Keratinocyte (primary cell): ENCODE measurements around the gene ANXA8. TPM values are rescaled to one million over a fixed set of nuclear protein-coding genes. Genes with fewer than 3 reads are reported as not detected.

Experiments
- DNase-seq: peaks from one replicate; pipeline ENCODE4 v3.0.0-alpha.2; 2011; ENCODE audit warnings: low read depth, missing footprints, low spot score
- FAIRE-seq: peaks from 2 replicates; lab custom pipeline; 2011; peaks lifted over from hg19 to GRCh38; lab: Jason Lieb, UNC
- H2AFZ ChIP-seq: 2 replicates; pipeline ENCODE4 v1.6.0; 2012; ENCODE audit warnings: low read length, control low read depth, inconsistent platforms; ENCODE audit not compliant: control insufficient read depth
- H3K27ac ChIP-seq: 2 replicates; pipeline ENCODE4 v1.5.1; 2011; ENCODE audit warnings: low read length; ENCODE audit not compliant: control insufficient read depth, insufficient read depth
- H3K27me3 ChIP-seq: 3 replicates; pipeline ENCODE4 v1.6.0; 2011; ENCODE audit warnings: low read length; ENCODE audit not compliant: control insufficient read depth, insufficient read depth; ENCODE audit errors: extremely low read depth
- H3K36me3 ChIP-seq, 2 experiments: 2 replicates in 1 of 2; 3 replicates in 1 of 2; pipeline ENCODE4 v1.5.1; 2011; ENCODE audit warnings: low read length in 2 of 2, mild to moderate bottlenecking in 1 of 2; ENCODE audit not compliant: control insufficient read depth in 2 of 2, insufficient read depth in 2 of 2; ENCODE audit errors: extremely low read depth in 1 of 2
- H3K4me1 ChIP-seq: 3 replicates; pipeline ENCODE4 v1.5.1; 2011; ENCODE audit warnings: low read length; ENCODE audit not compliant: control insufficient read depth, insufficient read depth; ENCODE audit errors: extremely low read depth
- H3K4me2 ChIP-seq: 3 replicates; pipeline ENCODE4 v1.6.0; 2011; ENCODE audit warnings: low read depth, low read length; ENCODE audit not compliant: control insufficient read depth, insufficient read depth; ENCODE audit errors: extremely low read depth
- H3K4me3 ChIP-seq, 3 experiments: fragments of 200-600 bp in 1 of 3; sonication (generic) in 1 of 3; 2 replicates in 2 of 3; 3 replicates in 1 of 3; pipeline ENCODE4 v1.5.1; 2011 to 2016; ENCODE audit warnings: low read length in 3 of 3, mild to moderate bottlenecking in 3 of 3, control low read depth in 2 of 3, inconsistent platforms in 1 of 3, low read depth in 1 of 3, mixed read lengths in 1 of 3, mixed run types in 1 of 3, moderate library complexity in 1 of 3; ENCODE audit not compliant: control insufficient read depth in 2 of 3, insufficient read depth in 2 of 3; ENCODE audit errors: extremely low read depth in 1 of 3
- H3K79me2 ChIP-seq: 2 replicates; pipeline ENCODE4 v1.6.0; 2012; ENCODE audit warnings: low read length; ENCODE audit not compliant: control insufficient read depth, insufficient read depth
- H3K9ac ChIP-seq: 3 replicates; pipeline ENCODE4 v1.6.0; 2011; ENCODE audit warnings: low read length; ENCODE audit not compliant: control insufficient read depth, insufficient read depth; ENCODE audit errors: extremely low read depth
- H3K9me1 ChIP-seq: 3 replicates; pipeline ENCODE4 v1.6.0; 2011; ENCODE audit warnings: low read length; ENCODE audit not compliant: control insufficient read depth, insufficient read depth; ENCODE audit errors: extremely low read depth
- H3K9me3 ChIP-seq: 2 replicates; pipeline ENCODE4 v1.5.1; 2012; ENCODE audit warnings: low read depth, low read length; ENCODE audit not compliant: control insufficient read depth
- H4K20me1 ChIP-seq: 3 replicates; pipeline ENCODE4 v1.6.0; 2011; ENCODE audit warnings: low read length; ENCODE audit not compliant: control insufficient read depth, insufficient read depth; ENCODE audit errors: extremely low read depth
- CTCF ChIP-seq, 3 experiments: IDR thresholded peaks in 1 of 3; conservative IDR thresholded peaks in 1 of 3; optimal IDR thresholded peaks in 1 of 3; 2 replicates in 2 of 3; 3 replicates in 1 of 3; pipeline versions ENCODE3 to v1.5.1; 2011; ENCODE audit warnings: low read length in 3 of 3, mild to moderate bottlenecking in 3 of 3, moderate library complexity in 2 of 3, control low read depth in 1 of 3, inconsistent platforms in 1 of 3; ENCODE audit not compliant: insufficient read depth in 2 of 3; ENCODE audit errors: extremely low read depth in 1 of 3
- EZH2 ChIP-seq: IDR thresholded peaks from one replicate; pipeline ENCODE4 v1.6.1; 2012; ENCODE audit warnings: inconsistent platforms, mild to moderate bottlenecking, low read length, moderate library complexity
- dilution Hi-C: fragments of 300-500 bp; cut with MboI; formaldehyde crosslinking; loops from one replicate; pipeline ENCODE4 v1.7.0; 2020; ENCODE audit warnings: low sequenced_read_pairs; ENCODE audit not compliant: extremely low pct_ligation_motif_present
- polyA plus RNA-seq, 5 experiments: library from polyadenylated mRNA; depleted of rRNA in 3 of 5; stranded (reverse) in 3 of 5; stranded (forward) in 1 of 5; unstranded in 1 of 5; fragments of >200 nt; gene quantifications; 1 replicate in 1 of 5; 2 replicates in 3 of 5; 3 replicates in 1 of 5; pipeline versions ENCODE4 v1.2.1 to v1.2.3, GENCODE V29; 2011 to 2012; ENCODE audit warnings: missing spikeins in 2 of 5, low read depth in 1 of 5, low replicate concordance in 1 of 5

The ANXA8 gene
- polyA plus RNA-seq, 1 donor (not counting 4 experiments of a cell fraction or from before 2014, with no cell fraction given): 820 TPM

GRCh38 chr10:47453141-47454007 lies 30.5 kb downstream of the ANXA8 start:
- no peaks in the 10 kb centered on the region for H3K36me3 ChIP-seq
- no peaks in the 10 kb centered on the region for H3K9me1 ChIP-seq
- TF ChIP-seq EZH2 (no peak), CTCF (optimal IDR thresholded peaks at IDR 0.05 in 1 of 3, IDR thresholded peaks at IDR 0.05 in 1 of 3, conservative IDR thresholded peaks at IDR 0.05 in 1 of 3; ENCODE audit: extremely low read depth in 1 of 3, insufficient read depth in 2 of 3, low read length in 3 of 3) (no peak)
- FAIRE-seq (no peak), DNase-seq (no peak)
- H3K4me1 ChIP-seq: no peaks in the 10 kb centered on the region
- H3K79me2 ChIP-seq: no peaks in the 10 kb centered on the region
- H3K4me3 ChIP-seq: no peak overlapping the region
- no peak overlapping the region for H3K9ac ChIP-seq
- H2AFZ ChIP-seq: no peak overlapping the region
- dilution Hi-C loops: no loop called here
- H3K9me3 ChIP-seq: no peaks in the 10 kb centered on the region
- peaks cover 9% of the 10 kb centered on the region for H3K27me3 ChIP-seq
- no peak overlapping the region for H3K4me2 ChIP-seq
- H3K27ac ChIP-seq: no peak overlapping the region
- H4K20me1 ChIP-seq: no peaks in the 10 kb centered on the region

DNA sequence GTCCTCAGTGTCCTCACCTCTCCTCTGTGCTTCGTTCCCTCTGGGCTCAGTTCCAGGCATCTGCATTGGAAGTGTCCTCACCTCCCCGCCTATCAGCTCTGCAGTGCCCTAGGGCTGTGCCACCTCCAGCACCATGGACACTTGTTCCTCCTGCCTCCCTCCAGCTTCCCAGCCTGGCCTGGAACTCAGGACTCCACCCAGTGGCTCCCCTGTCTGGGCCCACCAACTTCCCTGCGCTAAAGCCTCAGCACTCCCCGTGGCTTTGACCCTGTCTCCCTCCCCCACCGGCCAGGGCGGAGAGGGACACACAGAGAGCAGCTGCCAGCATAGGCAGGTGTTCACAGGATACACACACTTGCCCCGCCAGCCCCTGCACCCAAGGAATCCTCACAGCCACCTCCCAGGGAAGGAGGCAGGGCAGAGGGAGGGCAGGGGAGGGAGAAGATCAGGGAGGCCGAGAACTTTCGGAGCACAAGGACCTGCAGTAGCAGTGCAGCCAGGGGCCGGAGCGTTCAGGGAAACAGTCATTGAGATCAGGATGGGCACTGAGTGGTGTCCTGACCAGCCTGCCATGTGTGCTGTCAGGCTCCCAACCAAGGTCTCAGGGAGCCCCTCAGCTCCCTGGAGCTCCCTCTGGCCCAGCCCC lies 31.3 kb downstream of the ANXA8 start:
- dilution Hi-C loops: no loop called here
- DNase-seq: no peak

More for the DNA sequence above, 31.3 kb downstream of the ANXA8 start:
- H3K9me1 ChIP-seq: no peaks in the 10 kb centered on the region
- no peaks in the 10 kb centered on the region for H3K36me3 ChIP-seq
- H3K4me3 ChIP-seq: no peak overlapping the region
- H3K4me1 ChIP-seq: no peaks in the 10 kb centered on the region
- no peak overlapping the region for H3K9ac ChIP-seq
- H3K27ac ChIP-seq: no peak overlapping the region
- no peaks in the 10 kb centered on the region for H3K79me2 ChIP-seq
- H3K27me3 ChIP-seq: peaks cover 9% of the 10 kb centered on the region
- H3K9me3 ChIP-seq: no peaks in the 10 kb centered on the region
- no peak overlapping the region for H3K4me2 ChIP-seq
- no peak overlapping the region for H2AFZ ChIP-seq
- FAIRE-seq: no peak
- no peaks in the 10 kb centered on the region for H4K20me1 ChIP-seq
- TF ChIP-seq CTCF (optimal IDR thresholded peaks at IDR 0.05 in 1 of 3, IDR thresholded peaks at IDR 0.05 in 1 of 3, conservative IDR thresholded peaks at IDR 0.05 in 1 of 3; ENCODE audit: extremely low read depth in 1 of 3, insufficient read depth in 2 of 3, low read length in 3 of 3) (no peak), EZH2 (no peak)
